OCI-LY1 (cell line): ENCODE data around the gene TCF4.

Experiments
- H2AFZ ChIP-seq: fragments of 200-600 bp; sonication (generic), shearing (Covaris generic); 2 replicates; pipeline ENCODE4 v1.6.0; 2014; ENCODE audit warnings: antibody characterized with exemption, mild to moderate bottlenecking, low read length
- H3F3A ChIP-seq: fragments of 200-600 bp; sonication (generic), shearing (Covaris generic); 2 replicates; pipeline ENCODE4 v1.6.0; 2014; ENCODE audit warnings: mild to moderate bottlenecking, antibody characterized with exemption, low read length, moderate library complexity; ENCODE audit not compliant: insufficient read depth
- H3K27ac ChIP-seq: fragments of 200-600 bp; sonication (generic); 2 replicates; pipeline ENCODE4 v1.5.1; 2014; ENCODE audit warnings: low read length, mixed run types, mild to moderate bottlenecking, low read depth; ENCODE audit not compliant: poor library complexity, severe bottlenecking
- H3K27me3 ChIP-seq: fragments of 200-600 bp; sonication (generic); 2 replicates; pipeline ENCODE4 v1.6.0; 2014; ENCODE audit warnings: antibody characterized with exemption, mild to moderate bottlenecking, low read length, moderate library complexity; ENCODE audit not compliant: insufficient read depth
- H3K36me3 ChIP-seq: fragments of 200-600 bp; sonication (generic); 2 replicates; pipeline ENCODE4 v1.6.1; 2014; ENCODE audit warnings: mild to moderate bottlenecking, antibody characterized with exemption, low read length, moderate library complexity, mixed read lengths; ENCODE audit not compliant: insufficient read depth
- H3K4me1 ChIP-seq: fragments of 200-600 bp; sonication (generic); 2 replicates; pipeline ENCODE4 v1.5.1; 2014; ENCODE audit warnings: mild to moderate bottlenecking, low read length, moderate library complexity; ENCODE audit not compliant: insufficient read depth, severe bottlenecking
- H3K4me2 ChIP-seq: fragments of 200-600 bp; sonication (generic), shearing (Covaris generic); 2 replicates; pipeline ENCODE4 v1.6.1; 2014; ENCODE audit warnings: low read length
- H3K4me3 ChIP-seq: fragments of 200-600 bp; sonication (generic); 2 replicates; pipeline ENCODE4 v1.5.1; 2014; ENCODE audit warnings: low read length, low read depth, mild to moderate bottlenecking, mixed read lengths; ENCODE audit not compliant: poor library complexity, severe bottlenecking
- H3K79me2 ChIP-seq: fragments of 200-600 bp; shearing (Covaris generic); 2 replicates; pipeline ENCODE4 v1.6.1; 2016; ENCODE audit warnings: mixed run types, low read length, mixed read lengths; ENCODE audit not compliant: insufficient read depth
- H3K9ac ChIP-seq: fragments of 200-600 bp; sonication (generic), shearing (Covaris generic); 2 replicates; pipeline ENCODE4 v1.6.1; 2014; ENCODE audit warnings: mild to moderate bottlenecking, low read length, mixed read lengths
- H3K9me2 ChIP-seq: fragments of 200-600 bp; sonication (generic), shearing (Covaris generic); 2 replicates; pipeline ENCODE4 v1.6.1; 2014; ENCODE audit warnings: low read depth, mild to moderate bottlenecking, low read length, mixed read lengths
- H3K9me3 ChIP-seq: fragments of 200-600 bp; shearing (Covaris generic); 2 replicates; pipeline ENCODE4 v1.6.1; 2014; ENCODE audit warnings: low read length, mixed read lengths
- H4K20me1 ChIP-seq: fragments of 200-600 bp; sonication (generic), shearing (Covaris generic); 2 replicates; pipeline ENCODE4 v1.6.0; 2016; ENCODE audit warnings: mild to moderate bottlenecking, low read length; ENCODE audit not compliant: insufficient read depth
- CTCF ChIP-seq: fragments of 200-600 bp; sonication (generic), shearing (Covaris generic); IDR thresholded peaks from 2 replicates; pipeline ENCODE4 v1.5.1; 2017; ENCODE audit warnings: mild to moderate bottlenecking, antibody characterized with exemption, low read length, moderate library complexity, mixed read lengths
- EZH2 ChIP-seq: fragments of 200-600 bp; sonication (generic), shearing (Covaris generic); IDR thresholded peaks from 2 replicates; pipeline ENCODE4 v1.8.0; 2017; ENCODE audit warnings: borderline replicate concordance, mixed run types, mild to moderate bottlenecking, antibody characterized with exemption, low read length, moderate library complexity, mixed read lengths

TCF4 gene

DNA sequence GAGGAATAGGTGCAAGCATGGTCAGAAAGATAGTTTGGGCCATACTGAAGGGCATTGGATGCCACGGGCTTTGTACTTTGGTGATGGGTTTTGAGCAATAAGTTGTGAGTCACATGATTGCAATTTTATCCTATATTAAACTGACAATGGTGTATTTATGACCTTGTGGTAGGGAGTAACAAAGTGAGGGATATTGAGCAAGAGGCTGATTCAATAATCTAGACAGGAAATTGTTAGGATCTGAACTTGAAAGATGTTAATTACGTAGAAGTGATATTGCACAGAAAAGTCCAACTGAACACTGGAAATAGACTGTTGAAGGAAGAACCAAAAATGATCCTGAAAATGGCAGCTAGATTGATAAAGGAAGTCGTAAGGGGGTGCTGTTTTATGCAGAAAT lies 46.6 kb upstream of the TCF4 start:
- Histone ChIP-seq H3K4me2 (no peak overlapping the region), H4K20me1 (no peaks in the 10 kb centered on the region), H3K9me3 (no peaks in the 10 kb centered on the region), H2AFZ (no peak overlapping the region), H3K4me1 (no peaks in the 10 kb centered on the region), H3K27me3 (no peaks in the 10 kb centered on the region; the same call in 1 of the 2 replicates), H3K9ac (no peak overlapping the region), H3F3A (no peaks in the 10 kb centered on the region), H3K79me2 (no peaks in the 10 kb centered on the region), H3K27ac (no peak overlapping the region), H3K4me3 (no peak overlapping the region), H3K36me3 (no peaks in the 10 kb centered on the region), H3K9me2 (no peaks in the 10 kb centered on the region; the same call in 1 of the 2 replicates)
- TF ChIP-seq CTCF = no peak
- no peak for TF ChIP-seq EZH2

- TF ChIP-seq CTCF (no peak), EZH2 (no peak)
- no peaks in the 10 kb centered on the region for H3F3A ChIP-seq
These were observed 45.0 kb upstream of the TCF4 start for GRCh38 chr18:55633032-55633431.

GRCh38 chr18:55629133-55629532 lies 41.1 kb upstream of the TCF4 start:
- H4K20me1 ChIP-seq = no peaks in the 10 kb centered on the region
- no peaks in the 10 kb centered on the region for H3K36me3 ChIP-seq
- no peaks in the 10 kb centered on the region for H3K4me1 ChIP-seq
- TF ChIP-seq EZH2 (no peak), CTCF (no peak)
- H3K79me2 ChIP-seq = no peaks in the 10 kb centered on the region
- H3K9me3 ChIP-seq = no peaks in the 10 kb centered on the region
- no peak overlapping the region for H3K4me3 ChIP-seq
- no peak overlapping the region for H3K27ac ChIP-seq
- H3K9me2 ChIP-seq = no peaks in the 10 kb centered on the region
- no peaks in the 10 kb centered on the region; the same call in 1 of the 2 replicates for H3K27me3 ChIP-seq
- no peak overlapping the region for H3K9ac ChIP-seq
- H3K4me2 ChIP-seq = no peak overlapping the region
- H2AFZ ChIP-seq = no peak overlapping the region
- no peaks in the 10 kb centered on the region for H3F3A ChIP-seq

More at GRCh38 chr18:55633032-55633431, 45.0 kb upstream of the TCF4 start:
- no peaks in the 10 kb centered on the region; the same call in 1 of the 2 replicates for H3K27me3 ChIP-seq
- H3K79me2 ChIP-seq = no peaks in the 10 kb centered on the region
- no peaks in the 10 kb centered on the region for H3K4me1 ChIP-seq
- no peaks in the 10 kb centered on the region for H3K9me3 ChIP-seq
- no peaks in the 10 kb centered on the region for H4K20me1 ChIP-seq
- H2AFZ ChIP-seq = no peak overlapping the region
- H3K9me2 ChIP-seq = no peaks in the 10 kb centered on the region
- no peaks in the 10 kb centered on the region for H3K36me3 ChIP-seq
- H3K9ac ChIP-seq = no peak overlapping the region
- H3K4me2 ChIP-seq = no peak overlapping the region
- H3K27ac ChIP-seq = no peak overlapping the region
- H3K4me3 ChIP-seq = no peak overlapping the region
